Lung (tissue), 12 donors: ENCODE data around the gene SH3BGRL2. TPM values are rescaled to one million over a fixed set of nuclear protein-coding genes. Genes with fewer than 3 reads are reported as not detected.

ENCODE experiments used
- ATAC-seq: fragments of 200-7000 bp; cut with Tn5 transposase; one replicate; pipeline ENCODE4 v1.9.1; 2020; ENCODE audit warnings: moderate number of reproducible peaks; ENCODE audit not compliant: insufficient read depth, low FRiP score
- DNase-seq, 3 donors: peaks; one replicate each; pipeline ENCODE4 v3.0.0-alpha.2; 2013 to 2017
- H3K27ac ChIP-seq, 2 donors: one replicate each; pipeline ENCODE4 v1.5.1; 2013; ENCODE audit warnings: mild to moderate bottlenecking in 2 of 2, moderate library complexity in 2 of 2, control low read depth in 1 of 2, inconsistent platforms in 1 of 2, low read depth in 1 of 2, low read length in 1 of 2
- H3K27me3 ChIP-seq, 3 donors: one replicate each; pipeline ENCODE4 v1.5.1; 2013; ENCODE audit warnings: low read length in 2 of 3; ENCODE audit not compliant: control insufficient read depth in 3 of 3, insufficient read depth in 3 of 3
- H3K36me3 ChIP-seq, 4 donors: one replicate each; pipeline ENCODE4 v1.5.1; 2013; ENCODE audit warnings: low read length in 4 of 4, mild to moderate bottlenecking in 1 of 4, moderate library complexity in 1 of 4; ENCODE audit not compliant: control insufficient read depth in 4 of 4, insufficient read depth in 4 of 4
- H3K4me1 ChIP-seq, 5 donors: one replicate each; pipeline ENCODE4 v1.5.1; 2013; ENCODE audit warnings: low read length in 5 of 5, mild to moderate bottlenecking in 2 of 5, moderate library complexity in 1 of 5; ENCODE audit not compliant: control insufficient read depth in 5 of 5, insufficient read depth in 5 of 5
- H3K4me3 ChIP-seq: one replicate; pipeline ENCODE4 v1.5.1; 2013; ENCODE audit warnings: mild to moderate bottlenecking, control low read depth, moderate library complexity
- H3K9ac ChIP-seq, 2 donors: one replicate each; pipeline ENCODE4 v1.5.1; 2013; ENCODE audit warnings: low read length in 2 of 2, control low read depth in 1 of 2; ENCODE audit not compliant: insufficient read depth in 1 of 2
- H3K9me3 ChIP-seq, 4 donors: one replicate each; pipeline ENCODE4 v1.5.1; 2013; ENCODE audit warnings: low read length in 3 of 4, mild to moderate bottlenecking in 1 of 4, moderate library complexity in 1 of 4; ENCODE audit not compliant: control insufficient read depth in 4 of 4, insufficient read depth in 3 of 4
- CTCF ChIP-seq: IDR thresholded peaks from 2 replicates; pipeline ENCODE4 v1.5.1; 2012; ENCODE audit warnings: mild to moderate bottlenecking; ENCODE audit errors: control extremely low read depth, extremely low read depth
- WGBS, 2 donors: extraction: QIAGEN DNeasy Blood & Tissue Kit; methylation state at CpG; one replicate each; pipeline ENCODE4 v1.1.7; 2013; 5-methylcytosine and 5-hydroxymethylcytosine counted together
- polyA plus RNA-seq, 2 donors: library from polyadenylated mRNA; stranded (reverse); fragments of 200-250 nt; gene quantifications; one replicate each; pipeline ENCODE4 v1.2.1, GENCODE V29; 2013
- total RNA-seq, 2 donors: library from RNA; depleted of rRNA in 1 of 2; stranded (reverse); fragments of >200 nt in 1 of 2; gene quantifications; one replicate each; pipeline ENCODE4 v1.2.1, GENCODE V29; 2014 to 2021
- donor health status: control.
- donor health status: control.
- donor health status: Bipolar disorder and iron deficiency.
- donor health status: healthy.
- donor health status: DM: yes; HTN: yes; CAD: no.

Gene SH3BGRL2
- total and polyA plus RNA-seq, 4 donors = 7.4 to 38.5 (median 14.0) TPM

DNA sequence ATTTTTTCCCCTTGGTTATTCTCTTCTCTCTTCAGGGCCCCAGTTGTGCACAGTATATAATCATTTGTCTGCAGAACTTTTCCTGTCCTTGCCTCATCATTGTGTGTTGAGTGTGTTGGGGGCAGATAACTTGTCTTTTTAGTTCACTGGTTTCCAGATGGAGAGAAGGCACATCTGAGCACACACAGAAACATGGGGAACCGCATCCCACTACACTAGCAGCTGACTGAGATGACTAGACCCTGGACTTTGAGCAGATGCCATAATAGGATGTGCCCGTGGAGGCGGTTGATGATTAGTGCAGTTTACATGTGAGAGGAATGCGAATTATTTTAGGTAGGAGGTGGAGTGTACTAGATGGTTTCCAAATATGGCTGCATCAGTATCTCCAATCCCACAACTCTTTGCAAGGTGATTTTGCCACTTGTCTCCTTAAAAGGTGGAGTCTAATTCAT is 26.5 kb upstream of the SH3BGRL2 start:
- Histone ChIP-seq H3K4me3 (no peak overlapping the region), H3K27ac (no peak overlapping the region), H3K36me3 (no peaks in the 10 kb centered on the region), H3K4me1 (peaks cover 0 to 4% (median 0%) of the 10 kb centered on the region in 5 donors), H3K27me3 (no peaks in the 10 kb centered on the region), H3K9ac (no peak overlapping the region), H3K9me3 (no peaks in the 10 kb centered on the region)
- WGBS, 2 donors = 91% methylated on average over 4 of the region's 4 CpGs
- ATAC-seq (no peak), DNase-seq (no peak)
- TF ChIP-seq CTCF = no peak

GRCh38 chr6:79605061-79605460 is 26.1 kb upstream of the SH3BGRL2 start:
- WGBS, 2 donors = 91 to 93% methylated on average over 3 of the region's 3 CpGs
- Histone ChIP-seq H3K4me1 (no peaks in the 10 kb centered on the region), H3K4me3 (no peak overlapping the region), H3K27ac (no peak overlapping the region), H3K9me3 (no peaks in the 10 kb centered on the region), H3K27me3 (no peaks in the 10 kb centered on the region), H3K36me3 (no peaks in the 10 kb centered on the region), H3K9ac (no peak overlapping the region)
- ATAC-seq (no peak), DNase-seq (no peak)
- TF ChIP-seq CTCF = no peak

- WGBS, 2 donors = 85% methylated on average over 4 of the region's 4 CpGs
- no peak for DNase-seq
- H3K4me3 ChIP-seq = no peak overlapping the region
- no peak overlapping the region for H3K9ac ChIP-seq
- no peaks in the 10 kb centered on the region for H3K9me3 ChIP-seq
- no peaks in the 10 kb centered on the region for H3K4me1 ChIP-seq
- ATAC-seq = no peak
- H3K27me3 ChIP-seq = no peaks in the 10 kb centered on the region
- no peak for TF ChIP-seq CTCF
- no peaks in the 10 kb centered on the region for H3K36me3 ChIP-seq
- no peak overlapping the region for H3K27ac ChIP-seq
Observed at GRCh38 chr6:79605968-79606764, 25.0 kb upstream of the SH3BGRL2 start.
